Subcutaneous adipose tissue (tissue), 4 donors: ENCODE measurements around the gene PCDHGC3. TPM values are rescaled to one million over a fixed set of nuclear protein-coding genes. Genes with fewer than 3 reads are reported as not detected.

Source experiments
- total RNA-seq, 4 donors: library from RNA; depleted of rRNA; stranded (reverse); fragments of >200 nt; gene quantifications; one replicate each; pipeline ENCODE4 v1.1.0, GENCODE V29; 2016
- TF ChIP-seq, protein P1 (sequence below): fragments of 450-650 bp; IDR thresholded peaks from one replicate; pipeline ENCODE4 v1.5.1; 2016; ENCODE audit warnings: low read depth, mild to moderate bottlenecking, control low read depth, antibody characterized with exemption, moderate library complexity

The PCDHGC3 gene
- total RNA-seq, 4 donors from 2014 or later: 16.5 to 35.4 (median 30.4) TPM

DNA sequence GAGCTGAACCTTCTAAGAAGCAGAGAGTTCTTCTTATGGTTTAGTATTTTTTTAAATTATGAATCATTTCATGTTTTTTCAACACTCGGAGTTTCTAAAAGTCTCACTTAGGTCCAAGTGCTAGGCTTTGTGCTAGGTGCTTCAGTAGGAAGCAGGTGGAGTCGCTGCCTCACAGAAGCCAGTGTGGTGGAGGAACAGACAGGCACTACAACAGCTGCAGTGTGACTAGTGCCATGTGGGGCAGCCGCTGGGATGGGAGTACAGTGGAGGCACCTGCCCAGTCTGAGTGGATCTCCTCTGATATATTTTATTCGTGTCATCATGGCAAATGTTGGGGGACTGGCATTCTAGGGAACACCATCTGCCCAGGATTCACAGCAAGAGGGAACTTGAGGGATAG lies 28.4 kb downstream of the PCDHGC3 start:
- TF ChIP-seq, protein P1, sequence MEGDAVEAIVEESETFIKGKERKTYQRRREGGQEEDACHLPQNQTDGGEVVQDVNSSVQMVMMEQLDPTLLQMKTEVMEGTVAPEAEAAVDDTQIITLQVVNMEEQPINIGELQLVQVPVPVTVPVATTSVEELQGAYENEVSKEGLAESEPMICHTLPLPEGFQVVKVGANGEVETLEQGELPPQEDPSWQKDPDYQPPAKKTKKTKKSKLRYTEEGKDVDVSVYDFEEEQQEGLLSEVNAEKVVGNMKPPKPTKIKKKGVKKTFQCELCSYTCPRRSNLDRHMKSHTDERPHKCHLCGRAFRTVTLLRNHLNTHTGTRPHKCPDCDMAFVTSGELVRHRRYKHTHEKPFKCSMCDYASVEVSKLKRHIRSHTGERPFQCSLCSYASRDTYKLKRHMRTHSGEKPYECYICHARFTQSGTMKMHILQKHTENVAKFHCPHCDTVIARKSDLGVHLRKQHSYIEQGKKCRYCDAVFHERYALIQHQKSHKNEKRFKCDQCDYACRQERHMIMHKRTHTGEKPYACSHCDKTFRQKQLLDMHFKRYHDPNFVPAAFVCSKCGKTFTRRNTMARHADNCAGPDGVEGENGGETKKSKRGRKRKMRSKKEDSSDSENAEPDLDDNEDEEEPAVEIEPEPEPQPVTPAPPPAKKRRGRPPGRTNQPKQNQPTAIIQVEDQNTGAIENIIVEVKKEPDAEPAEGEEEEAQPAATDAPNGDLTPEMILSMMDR: no peak

DNA sequence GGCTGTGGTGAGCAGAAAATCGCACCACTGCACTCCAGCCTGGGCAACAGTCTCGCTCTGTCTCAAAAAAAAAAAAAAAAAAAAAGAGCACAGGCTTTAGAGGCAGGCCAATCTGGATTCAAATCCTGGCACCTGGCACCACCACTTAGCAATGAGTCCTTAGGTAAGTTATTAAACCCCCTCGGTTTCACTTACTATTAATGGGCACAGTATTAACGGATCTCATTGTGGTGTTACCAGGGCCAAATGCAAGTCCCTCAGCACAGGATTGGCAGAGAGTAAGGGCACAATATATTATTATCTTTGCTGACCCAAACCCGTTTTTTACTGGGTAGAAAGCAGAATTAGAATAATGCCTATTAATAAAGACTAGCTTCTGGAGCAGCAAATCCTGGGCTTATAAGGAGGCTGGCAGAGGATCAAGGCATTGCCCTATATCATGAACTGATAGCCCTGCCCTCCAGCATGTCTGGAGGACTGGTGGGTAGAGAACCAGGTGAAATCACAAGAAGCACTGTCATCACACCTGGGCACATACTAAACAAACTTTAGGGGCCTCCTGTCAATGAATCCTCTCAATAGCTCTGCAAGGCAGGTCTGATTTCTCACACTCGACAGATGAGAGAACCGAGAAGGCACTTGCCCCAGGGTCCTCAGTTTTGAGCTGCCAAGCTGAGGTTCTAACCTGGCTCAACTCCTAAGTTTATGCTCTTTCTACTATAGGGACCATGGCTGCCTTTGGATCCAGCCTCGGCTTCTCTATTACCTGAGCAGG lies 30.8 kb downstream of the PCDHGC3 start:
- TF ChIP-seq, protein P1: no peak

DNA sequence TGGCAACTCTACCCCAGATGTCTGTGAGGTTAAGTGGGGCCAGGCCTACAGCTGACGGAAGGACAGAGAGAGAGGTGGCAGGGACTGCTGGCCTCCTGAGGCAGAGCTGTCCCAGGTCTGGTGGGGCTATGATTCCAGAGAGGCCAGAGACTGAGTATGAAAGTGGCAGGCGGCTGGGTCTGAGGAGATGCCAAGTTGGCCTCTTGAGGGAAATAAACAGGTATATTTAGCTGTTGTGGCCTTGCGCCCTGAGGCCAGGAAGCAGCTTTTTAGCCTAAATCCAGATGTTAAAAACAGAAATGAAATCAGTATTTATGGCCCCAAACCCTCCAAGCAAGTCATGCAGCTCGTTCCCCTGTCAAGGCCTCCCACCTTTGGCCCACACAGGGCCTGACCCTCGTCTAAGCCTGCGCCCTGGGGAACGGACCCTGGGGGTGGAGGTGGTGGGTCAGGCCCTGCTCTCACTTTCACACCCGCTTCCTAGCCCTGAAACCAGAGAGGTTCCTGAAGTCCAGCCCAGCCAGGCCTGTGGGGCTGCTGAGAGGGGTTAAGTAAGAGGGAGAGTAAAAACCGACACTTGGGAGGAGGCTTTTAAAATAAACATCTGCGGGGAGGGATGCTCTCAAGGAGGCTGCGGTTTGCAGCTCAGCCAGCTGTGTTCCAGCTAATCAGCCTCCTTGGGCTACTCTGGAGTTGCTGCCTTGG lies 31.8 kb downstream of the PCDHGC3 start:
- TF ChIP-seq, protein P1: no peak

DNA sequence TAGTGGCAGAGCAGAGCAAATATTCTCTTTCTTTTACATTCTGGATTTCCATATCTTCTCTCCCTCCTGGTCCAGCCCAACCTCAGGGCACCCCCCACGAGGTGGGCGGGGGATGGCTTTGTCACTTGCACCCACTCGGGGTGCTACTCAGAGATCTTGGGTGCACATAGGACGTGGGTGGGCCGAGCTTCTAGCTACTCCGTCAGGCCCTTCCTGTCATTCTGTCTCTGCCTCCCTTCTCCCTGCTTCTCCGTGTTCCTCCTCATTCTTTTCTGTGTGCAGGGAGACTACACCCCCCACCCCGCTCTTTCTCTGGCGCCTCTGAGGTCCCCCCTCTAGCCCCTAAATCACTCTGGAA lies 32.7 kb downstream of the PCDHGC3 start:
- TF ChIP-seq, protein P1: no peak

DNA sequence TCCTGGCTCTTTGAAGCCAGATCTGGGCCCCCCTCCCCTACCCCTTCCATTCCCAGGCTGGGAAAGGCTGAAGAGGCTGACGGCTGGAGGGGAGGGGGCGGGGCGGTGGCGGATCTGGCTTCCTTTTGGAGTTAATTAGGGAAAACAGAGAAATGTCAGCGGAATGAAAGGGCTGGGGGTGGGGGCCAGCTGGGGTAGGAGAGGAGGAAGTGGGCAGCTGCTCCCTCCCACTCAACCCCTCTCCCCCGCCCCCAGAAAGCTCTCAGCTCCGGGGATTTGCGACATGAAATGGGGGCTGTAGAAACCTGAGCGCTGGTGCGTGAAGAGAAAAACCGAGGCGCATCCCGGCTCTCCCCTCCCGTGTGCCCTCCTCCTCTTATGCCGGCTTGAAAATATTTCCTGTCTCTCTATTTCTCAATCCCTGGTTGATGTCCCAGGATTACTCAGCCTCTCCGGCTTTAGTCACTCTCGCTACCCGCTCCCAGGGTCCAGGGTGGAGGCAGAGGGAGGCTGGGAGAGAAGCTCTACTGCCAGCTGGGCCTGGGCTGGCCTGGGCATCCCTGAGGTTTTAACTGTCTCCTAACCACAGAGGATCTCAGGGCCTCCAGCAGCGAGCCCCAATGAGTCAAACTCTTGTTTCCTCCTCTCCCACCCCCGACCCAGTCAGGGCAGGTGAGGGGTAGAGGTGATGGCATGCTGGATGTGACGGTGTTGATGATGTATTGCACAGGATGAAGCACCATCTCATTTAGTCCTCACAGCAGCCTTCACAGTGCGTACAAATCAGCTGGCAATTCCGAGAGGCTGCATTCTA lies 33.2 kb downstream of the PCDHGC3 start:
- TF ChIP-seq, protein P1: no peak

DNA sequence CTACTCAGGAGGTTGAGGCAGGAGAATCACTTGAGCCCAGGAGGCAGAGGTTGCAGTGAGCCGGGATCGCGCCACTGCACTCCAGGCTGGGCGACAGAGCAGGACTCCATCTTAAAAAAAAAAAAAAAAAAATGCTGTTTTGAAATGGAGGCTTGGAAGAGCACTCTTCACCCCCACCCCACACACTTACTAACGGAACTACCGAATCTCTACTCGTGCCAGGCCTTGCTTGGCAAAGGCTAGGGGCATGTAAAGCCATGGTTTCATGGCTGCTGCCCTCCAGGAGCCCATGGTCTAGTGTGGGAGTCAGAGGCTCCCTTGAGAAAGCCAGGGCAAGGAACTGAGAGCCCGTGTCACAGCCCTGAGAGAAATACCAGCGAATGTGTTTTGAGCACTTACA lies 34.4 kb downstream of the PCDHGC3 start:
- TF ChIP-seq, protein P1: no peak
